ENCODE measurements around the gene FAM50B. TPM values are rescaled to one million over a fixed set of nuclear protein-coding genes. Genes with fewer than 3 reads are reported as not detected.

Gene FAM50B
- total RNA-seq: 5.1 and 9.4 TPM in 2 replicates

DNA sequence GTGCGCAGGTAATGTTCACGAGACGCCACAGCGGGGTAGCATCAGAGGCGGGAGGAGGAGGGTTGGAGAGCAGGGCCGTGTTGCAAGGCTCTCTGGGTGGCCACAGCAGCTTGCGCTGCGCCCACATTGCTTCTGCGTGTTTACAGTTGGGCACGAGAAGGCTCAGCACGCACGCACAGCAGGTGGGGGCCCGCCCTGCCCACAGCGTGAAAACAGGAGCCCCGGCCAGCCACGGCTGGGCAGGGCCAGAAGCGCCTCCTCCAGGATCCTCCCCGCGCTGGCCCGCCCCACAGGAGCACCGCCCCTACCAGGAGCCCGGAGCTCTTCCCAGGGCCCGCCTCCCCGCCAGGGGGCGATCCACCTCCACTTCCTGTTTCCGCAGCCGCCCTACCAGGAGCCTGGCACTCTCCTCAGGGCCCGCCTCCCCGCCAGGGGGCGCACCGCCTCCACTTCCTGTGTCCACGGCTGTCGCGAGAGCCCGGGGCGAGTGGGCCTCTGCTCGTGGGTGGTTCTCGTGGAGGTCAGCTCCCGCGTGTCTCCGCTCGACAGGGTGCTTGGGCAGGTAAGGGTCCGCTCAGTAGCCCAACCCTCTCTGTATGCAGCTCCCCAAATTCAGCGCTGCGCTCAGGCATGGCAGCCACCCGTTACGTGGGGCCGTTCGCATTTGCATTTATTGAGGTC lies at the start of gene FAM50B:
Gene FAM50B, plus strand, starts transcription at position 449 of the 681 bp plus-strand sequence. CDS start 439 bp downstream, outside the sequence.

Other genes with a start within 250 kb of the FAM50B start
- gene PXDC1, start 97.7 kb upstream of the FAM50B start, total RNA-seq: 55.0 and 58.1 TPM in 2 replicates
- gene FAM217A, start 229.8 kb downstream of the FAM50B start, total RNA-seq: not detected in 2 replicates